GM12878 (cell line): Measurements from ENCODE around the gene OR4C6. TPM values are rescaled to one million over a fixed set of nuclear protein-coding genes. Genes with fewer than 3 reads are reported as not detected.
A peak's percentile ranks its signal among the peaks of the same experiment; 100 is the strongest.

ENCODE experiments used
- ATAC-seq: fragments of 200-7000 bp; cut with Tn5 transposase; 3 replicates; pipeline ENCODE4 v1.9.1; 2020; ENCODE audit warnings: mild to moderate bottlenecking, moderate library complexity
- BruUV-seq: library from RNA; stranded (reverse); fragments of 400-500 nt; replicated peaks from 2 replicates; lab custom pipeline; 2021; lab: Mats Ljungman, UMichigan
- CTCF ChIA-PET: fragments of 300-600 bp; sonication (Branson Sonifier 250); formaldehyde crosslinking; extraction: SDS; loops from one replicate; lab custom pipeline; 2021; ENCODE audit warnings: inconsistent platforms; lab: Yijun Ruan, JAX
- POLR2A ChIA-PET: fragments of 350-600 bp; formaldehyde crosslinking; extraction: SDS; loops from one replicate; lab custom pipeline; 2021; ENCODE audit warnings: inconsistent platforms; lab: Charles Lee
- RAD21 ChIA-PET: fragments of 300-600 bp; sonication (Branson Sonifier 250); formaldehyde crosslinking; loops from one replicate; lab custom pipeline; 2023; ENCODE audit warnings: antibody characterized with exemption; ENCODE audit not compliant: unreplicated experiment; lab: Charles Lee
- SMC1A ChIA-PET: fragments of 300-600 bp; sonication (Branson Sonifier 250); formaldehyde crosslinking; loops from one replicate; lab custom pipeline; 2023; ENCODE audit not compliant: unreplicated experiment, uncharacterized antibody; lab: Charles Lee
- DNase-seq: peaks from one replicate; pipeline ENCODE4 v3.0.0-alpha.2; 2011; ENCODE audit warnings: low read depth, low spot score
- FAIRE-seq: peaks from 3 replicates; lab custom pipeline; 2011; peaks lifted over from hg19 to GRCh38; lab: Jason Lieb, UNC
- H2AFZ ChIP-seq: 2 replicates; pipeline ENCODE4 v1.6.0; 2011; ENCODE audit warnings: low read depth, low read length, control low read depth; ENCODE audit not compliant: control insufficient read depth
- H3K27ac ChIP-seq: 2 replicates; pipeline ENCODE4 v1.5.1; 2011; ENCODE audit warnings: control low read depth; ENCODE audit not compliant: control insufficient read depth, insufficient read depth
- H3K27me3 ChIP-seq, 2 experiments: replicated peaks in 1 of 2; 2 replicates each; pipeline versions ENCODE4 v1.6.0 to v1.6.1; 2011; ENCODE audit warnings: low read length in 1 of 2; ENCODE audit not compliant: control insufficient read depth in 2 of 2, insufficient read depth in 2 of 2
- H3K36me3 ChIP-seq, 2 experiments: 2 replicates each; pipeline ENCODE4 v1.5.1; 2011; ENCODE audit warnings: low read length in 1 of 2; ENCODE audit not compliant: control insufficient read depth in 2 of 2, insufficient read depth in 2 of 2
- H3K4me1 ChIP-seq: 2 replicates; pipeline ENCODE4 v1.6.1; 2011; ENCODE audit warnings: mild to moderate bottlenecking, low read length, moderate library complexity, mixed read lengths; ENCODE audit not compliant: control insufficient read depth, insufficient read depth
- H3K4me2 ChIP-seq: 2 replicates; pipeline ENCODE4 v1.6.0; 2011; ENCODE audit warnings: control low read depth; ENCODE audit not compliant: control insufficient read depth, insufficient read depth
- H3K4me3 ChIP-seq: fragments of 200-600 bp; sonication (generic); 2 replicates; pipeline ENCODE4 v1.5.1; 2016
- H3K79me2 ChIP-seq: 2 replicates; pipeline ENCODE4 v1.6.0; 2011; ENCODE audit warnings: low read length; ENCODE audit not compliant: control insufficient read depth, insufficient read depth
- H3K9ac ChIP-seq: 2 replicates; pipeline ENCODE4 v1.8.0; 2011; ENCODE audit warnings: low read length, control low read depth, mixed read lengths; ENCODE audit not compliant: control insufficient read depth, insufficient read depth
- H3K9me3 ChIP-seq: replicated peaks from 3 replicates; pipeline ENCODE4 v1.5.1; 2011; ENCODE audit warnings: mild to moderate bottlenecking, low read length; ENCODE audit not compliant: control insufficient read depth, insufficient read depth
- H4K20me1 ChIP-seq: 2 replicates; pipeline ENCODE4 v1.6.0; 2011; ENCODE audit not compliant: control insufficient read depth, insufficient read depth
- BACH1 ChIP-seq: fragments of 450-650 bp; IDR thresholded peaks from 2 replicates; pipeline ENCODE4 v1.6.1; 2017; ENCODE audit warnings: mild to moderate bottlenecking, borderline replicate concordance
- BRCA1 ChIP-seq: IDR thresholded peaks from 2 replicates; pipeline ENCODE4 v1.6.1; 2011; ENCODE audit warnings: low read depth, low read length, improper control_type of control experiment
- CREM ChIP-seq: IDR thresholded peaks from 2 replicates; pipeline ENCODE4 v1.6.1; 2014; ENCODE audit warnings: antibody characterized with exemption, low read depth
- EED ChIP-seq: sonication (generic); IDR thresholded peaks from 2 replicates; pipeline ENCODE4 v1.6.1; 2016; ENCODE audit warnings: antibody characterized with exemption, low read depth
- EGR1 ChIP-seq, 2 experiments: IDR thresholded peaks; 1 replicate in 1 of 2; 2 replicates in 1 of 2; pipeline ENCODE4 v1.6.1; 2011 to 2012; ENCODE audit warnings: low read depth in 2 of 2, low read length in 2 of 2, borderline replicate concordance in 1 of 2, mild to moderate bottlenecking in 1 of 2, moderate library complexity in 1 of 2
- ESRRA ChIP-seq: IDR thresholded peaks from 2 replicates; pipeline ENCODE4 v1.6.1; 2012; ENCODE audit warnings: mild to moderate bottlenecking, low read length, improper control_type of control experiment
- ETV6 ChIP-seq, 2 experiments: fragments of 450-650 bp in 1 of 2; IDR thresholded peaks in 1 of 2; conservative IDR thresholded peaks in 1 of 2; 2 replicates each; pipeline ENCODE4 v1.6.1; 2014; ENCODE audit warnings: antibody characterized with exemption in 1 of 2, borderline replicate concordance in 1 of 2, low read depth in 1 of 2, mild to moderate bottlenecking in 1 of 2, moderate library complexity in 1 of 2
- EZH2 ChIP-seq: IDR thresholded peaks from 2 replicates; pipeline ENCODE4 v1.6.1; 2012; ENCODE audit warnings: low read depth, mild to moderate bottlenecking, control low read depth, inconsistent platforms, low read length, borderline replicate concordance; ENCODE audit not compliant: control insufficient read depth
- IKZF2 ChIP-seq, 2 experiments: fragments of 450-650 bp; IDR thresholded peaks; 2 replicates each; pipeline ENCODE4 v1.6.1; 2017; ENCODE audit warnings: mild to moderate bottlenecking in 2 of 2, moderate library complexity in 2 of 2
- JUND ChIP-seq: IDR thresholded peaks from 2 replicates; pipeline ENCODE4 v1.6.1; 2012; ENCODE audit warnings: low read depth, mild to moderate bottlenecking, low read length, improper control_type of control experiment, moderate library complexity
- MTA3 ChIP-seq: IDR thresholded peaks from 2 replicates; pipeline ENCODE4 v1.6.1; 2012; ENCODE audit warnings: low read length, inconsistent platforms, borderline replicate concordance
- POLR2AphosphoS5 ChIP-seq: IDR thresholded peaks from 2 replicates; pipeline ENCODE4 v1.6.1; 2011; ENCODE audit warnings: mild to moderate bottlenecking, low read length, inconsistent platforms
- RFX5 ChIP-seq: IDR thresholded peaks from 2 replicates; pipeline ENCODE4 v1.6.1; 2011; ENCODE audit warnings: low read depth, low read length, improper control_type of control experiment
- SMAD1 ChIP-seq: fragments of 450-650 bp; IDR thresholded peaks from 2 replicates; pipeline ENCODE4 v1.6.1; 2018; ENCODE audit warnings: mild to moderate bottlenecking, low read depth; ENCODE audit not compliant: partially characterized antibody
- SREBF1 ChIP-seq: IDR thresholded peaks from 2 replicates; pipeline ENCODE4 v1.6.1; 2012; ENCODE audit warnings: mild to moderate bottlenecking, low read length
- ZNF217 ChIP-seq: fragments of 450-650 bp; IDR thresholded peaks from 2 replicates; pipeline ENCODE4 v1.6.1; 2017; ENCODE audit warnings: antibody characterized with exemption, mild to moderate bottlenecking
- WGBS: methylation state at CpG from one replicate; pipeline ENCODE4 v1.1.6; 2016; ENCODE audit warnings: low lambda C conversion rate; ENCODE audit not compliant: insufficient replicate concordance, insufficient coverage; ENCODE audit errors: missing lambda C conversion rate; 5-methylcytosine and 5-hydroxymethylcytosine counted together
- in situ Hi-C: fragments of 300-500 bp; cut with MboI; formaldehyde crosslinking; loops from 9 replicates; pipeline ENCODE4 v1.14.3; 2018; ENCODE audit warnings: mixed read lengths
- intact Hi-C: fragments of 100-400 bp; cut with micrococcal nuclease; formaldehyde crosslinking; loops from one replicate; pipeline ENCODE4 v1.14.2; 2022; ENCODE audit not compliant: unreplicated experiment
- polyA plus RNA-seq, 11 experiments: library from polyadenylated mRNA; depleted of rRNA in 4 of 11; unstranded in 6 of 11; stranded (reverse) in 5 of 11; fragments of >200 nt; fragmentation: Nextera tagmentation in 4 of 11; fragmentation: Illumina TruSeq in 1 of 11; extraction: Ambion mirVana in 4 of 11; extraction: Trizol in 1 of 11; gene quantifications; 1 replicate in 1 of 11; 2 replicates in 10 of 11; pipeline versions ENCODE4 v1.2.1 to v1.2.3, GENCODE V29; 2011 to 2016; ENCODE audit warnings: inconsistent platforms in 2 of 11, missing spikeins in 2 of 11, low read depth in 1 of 11
- total RNA-seq, 4 experiments: library from RNA; depleted of rRNA in 3 of 4; stranded (reverse); fragments of >200 nt in 3 of 4; fragmentation: Illumina TruSeq in 1 of 4; extraction: Trizol in 1 of 4; gene quantifications; 2 replicates each; pipeline versions ENCODE4 v1.2.1 to v1.2.3, GENCODE V29; 2013 to 2021
- TF ChIP-seq, protein P1 (sequence below): fragments of 450-650 bp; IDR thresholded peaks from 2 replicates; pipeline ENCODE4 v1.6.1; 2014; ENCODE audit warnings: mild to moderate bottlenecking

OR4C6 gene
- total and polyA plus RNA-seq, 10 of the 15 experiments (the other 5 are each of a cell fraction or from before 2014, with no cell fraction given) = 0.22 to 0.60 (median 0.42) TPM; not detected in 3

DNA sequence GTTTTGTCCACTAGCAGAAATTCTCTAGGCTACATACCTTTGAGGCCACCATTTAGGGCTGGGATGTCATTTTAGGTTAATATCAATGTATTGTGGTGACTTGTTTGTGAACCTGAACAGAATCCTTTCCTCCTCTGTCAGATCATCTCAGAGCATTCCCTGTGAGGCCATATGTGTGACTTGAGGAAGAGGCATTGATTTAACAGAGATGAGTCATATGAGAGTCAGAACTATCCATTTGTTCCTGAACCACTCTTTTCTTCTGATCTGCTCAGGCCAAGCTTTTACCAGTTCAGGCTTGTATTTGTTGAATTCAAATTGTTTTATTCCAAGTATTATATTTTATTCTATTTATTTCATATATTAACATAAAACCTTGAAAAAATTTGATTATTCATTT lies 6.9 kb upstream of the OR4C6 start:
- no peak for DNase-seq
- intact Hi-C loops = loop anchor here (5.0 kb wide), 1 partner anchor 52 kb away; no protein-coding TSS in a partner anchor
- Histone ChIP-seq H2AFZ (no peak overlapping the region), H3K27me3 (no peaks in the 10 kb centered on the region), H3K27ac (no peak overlapping the region), H3K4me3 (no peak overlapping the region), H3K4me1 (no peaks in the 10 kb centered on the region), H3K36me3 (no peaks in the 10 kb centered on the region), H4K20me1 (no peaks in the 10 kb centered on the region)
- POLR2A ChIA-PET = no interaction called here
- TF ChIP-seq JUND (no peak), SMAD1 (no peak)
- TF ChIP-seq, protein P1, sequence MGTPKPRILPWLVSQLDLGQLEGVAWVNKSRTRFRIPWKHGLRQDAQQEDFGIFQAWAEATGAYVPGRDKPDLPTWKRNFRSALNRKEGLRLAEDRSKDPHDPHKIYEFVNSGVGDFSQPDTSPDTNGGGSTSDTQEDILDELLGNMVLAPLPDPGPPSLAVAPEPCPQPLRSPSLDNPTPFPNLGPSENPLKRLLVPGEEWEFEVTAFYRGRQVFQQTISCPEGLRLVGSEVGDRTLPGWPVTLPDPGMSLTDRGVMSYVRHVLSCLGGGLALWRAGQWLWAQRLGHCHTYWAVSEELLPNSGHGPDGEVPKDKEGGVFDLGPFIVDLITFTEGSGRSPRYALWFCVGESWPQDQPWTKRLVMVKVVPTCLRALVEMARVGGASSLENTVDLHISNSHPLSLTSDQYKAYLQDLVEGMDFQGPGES = no peak
- TF ChIP-seq, all 136 proteins: peak for 0
- Histone ChIP-seq H3K4me2 (no peak overlapping the region), H3K9ac (no peak overlapping the region), H3K9me3 (no peaks in the 10 kb centered on the region), H3K79me2 (no peaks in the 10 kb centered on the region)
- RAD21 ChIA-PET = no interaction called here
- CTCF ChIA-PET = no interaction called here
- ATAC-seq (no peak), FAIRE-seq (no peak)
- in situ Hi-C loops = no loop called here
- no TSS peak for BruUV-seq
- SMC1A ChIA-PET = no interaction called here

DNA sequence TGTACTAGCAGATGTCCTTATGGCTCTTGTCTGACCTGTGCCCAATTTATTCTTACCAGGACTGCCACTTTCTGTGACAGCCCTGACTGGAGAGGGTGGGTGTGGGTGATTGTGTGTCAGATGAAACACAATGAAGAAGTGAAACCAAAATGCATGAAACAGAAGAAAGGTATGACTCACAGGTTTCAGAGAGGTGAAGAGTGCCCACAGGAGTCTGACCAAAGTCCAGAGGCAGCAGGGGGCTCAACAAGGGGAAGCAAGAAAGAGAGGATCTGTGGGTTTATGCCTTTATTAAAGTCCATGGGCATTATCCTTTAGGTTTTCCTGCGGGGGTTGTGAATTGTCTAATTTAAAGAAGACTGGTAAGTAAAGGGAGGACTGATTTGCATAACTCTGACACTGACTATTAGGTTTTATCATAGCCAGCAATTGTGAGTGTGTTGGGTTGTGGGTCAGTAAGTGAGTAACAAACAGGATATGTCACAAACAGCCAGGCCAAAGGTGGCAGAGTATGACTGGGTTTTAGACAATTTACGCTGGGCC lies 3.9 kb upstream of the OR4C6 start:
- Histone ChIP-seq H3K79me2 (no peaks in the 10 kb centered on the region), H3K27ac (no peak overlapping the region), H4K20me1 (no peaks in the 10 kb centered on the region), H3K4me1 (no peaks in the 10 kb centered on the region), H3K4me2 (no peak overlapping the region), H2AFZ (no peak overlapping the region), H3K9ac (no peak overlapping the region), H3K36me3 (no peaks in the 10 kb centered on the region), H3K4me3 (no peak overlapping the region), H3K9me3 (no peaks in the 10 kb centered on the region), H3K27me3 (no peaks in the 10 kb centered on the region)
- peak; percentile 93 for ATAC-seq
- 0% methylated on average over 2 of the region's 2 CpGs for WGBS
- RAD21 ChIA-PET = no interaction called here
- no TSS peak for BruUV-seq
- FAIRE-seq = no peak
- SMC1A ChIA-PET = interaction anchor here (0.8 kb wide), 1 partner anchor 50 kb away, joined by 4 read pairs; no protein-coding TSS in a partner anchor
- peak; percentile 59 for DNase-seq
- CTCF ChIA-PET = no interaction called here
- in situ Hi-C loops = no loop called here
- intact Hi-C loops = loop anchor here (5.0 kb wide), 1 partner anchor 49 kb away; no protein-coding TSS in a partner anchor
- POLR2A ChIA-PET = no interaction called here
- TF ChIP-seq EZH2 = no peak
- TF ChIP-seq, protein P1 = no peak
- no peak for TF ChIP-seq BRCA1
- TF ChIP-seq EGR1 (IDR thresholded peaks at IDR 0.05; ENCODE audit: borderline replicate concordance in 1 of 2, low read depth in 2 of 2, low read length in 2 of 2) = no peak
- TF ChIP-seq BACH1 = peak; percentile 88; the same call in 1 of the 2 replicates
- no peak for TF ChIP-seq SREBF1
- peak; percentile 75 for TF ChIP-seq EED
- no peak for TF ChIP-seq MTA3
- no peak for TF ChIP-seq POLR2AphosphoS5
- peak; percentile 96 to 97 for TF ChIP-seq IKZF2 (IDR thresholded peaks at IDR 0.05)
- TF ChIP-seq RFX5 = no peak
- TF ChIP-seq ZNF217 = peak; percentile 69; the same call in 1 of the 2 replicates
- TF ChIP-seq JUND = peak; percentile 80
- TF ChIP-seq CREM = 0 out of 2 replicates have a peak, but pooled peaks have one; percentile 10
- TF ChIP-seq ESRRA = no peak
- no peak for TF ChIP-seq ETV6 (conservative IDR thresholded peaks at IDR 0.05 in 1 of 2, IDR thresholded peaks at IDR 0.05 in 1 of 2; ENCODE audit: borderline replicate concordance in 1 of 2, low read depth in 1 of 2)
